GM12878 (cell line): ENCODE results near the gene LRRC41. TPM values are rescaled to one million over a fixed set of nuclear protein-coding genes. Genes with fewer than 3 reads are reported as not detected.

Experiments used
- BACH1 ChIP-seq: fragments of 450-650 bp; IDR thresholded peaks from 2 replicates; pipeline ENCODE4 v1.6.1; 2017; ENCODE audit warnings: mild to moderate bottlenecking, borderline replicate concordance
- EED ChIP-seq: sonication (generic); IDR thresholded peaks from 2 replicates; pipeline ENCODE4 v1.6.1; 2016; ENCODE audit warnings: antibody characterized with exemption, low read depth
- HCFC1 ChIP-seq: fragments of 150-350 bp; IDR thresholded peaks from 2 replicates; pipeline ENCODE4 v1.6.1; 2014; ENCODE audit warnings: low read length
- IKZF2 ChIP-seq, 2 experiments: fragments of 450-650 bp; IDR thresholded peaks; 2 replicates each; pipeline ENCODE4 v1.6.1; 2017; ENCODE audit warnings: mild to moderate bottlenecking in 2 of 2, moderate library complexity in 2 of 2
- IRF4 ChIP-seq: IDR thresholded peaks from 2 replicates; pipeline ENCODE4 v1.6.1; 2011; ENCODE audit warnings: low read depth, low read length
- NBN ChIP-seq: fragments of 450-650 bp; IDR thresholded peaks from 2 replicates; pipeline ENCODE4 v1.6.1; 2016
- NR2C2 ChIP-seq: IDR thresholded peaks from 2 replicates; pipeline ENCODE4 v1.6.1; 2011; ENCODE audit warnings: borderline replicate concordance, low read depth; ENCODE audit not compliant: control insufficient read depth, insufficient read length
- POLR2AphosphoS5 ChIP-seq: IDR thresholded peaks from 2 replicates; pipeline ENCODE4 v1.6.1; 2011; ENCODE audit warnings: mild to moderate bottlenecking, low read length, inconsistent platforms
- POU2F2 ChIP-seq: IDR thresholded peaks from 3 replicates; pipeline ENCODE4 v1.6.1; 2011; ENCODE audit warnings: low read depth, mild to moderate bottlenecking, low read length, borderline replicate concordance
- SUPT20H ChIP-seq: IDR thresholded peaks from 2 replicates; pipeline ENCODE4 v1.6.1; 2011; ENCODE audit warnings: low read depth, mild to moderate bottlenecking, low read length, moderate library complexity, borderline replicate concordance; ENCODE audit not compliant: control insufficient read depth
- TAF1 ChIP-seq: IDR thresholded peaks from 2 replicates; pipeline ENCODE4 v1.6.1; 2011; ENCODE audit warnings: mild to moderate bottlenecking, low read depth, low read length, borderline replicate concordance
- TCF3 ChIP-seq: IDR thresholded peaks from 2 replicates; pipeline ENCODE4 v1.6.1; 2012; ENCODE audit warnings: low read depth, mild to moderate bottlenecking, low read length, borderline replicate concordance; ENCODE audit not compliant: insufficient read depth
- WRNIP1 ChIP-seq: IDR thresholded peaks from 2 replicates; pipeline ENCODE4 v1.6.1; 2011; ENCODE audit warnings: low read depth, low read length, improper control_type of control experiment, borderline replicate concordance
- polyA plus RNA-seq, 11 experiments: library from polyadenylated mRNA; depleted of rRNA in 4 of 11; unstranded in 6 of 11; stranded (reverse) in 5 of 11; fragments of >200 nt; fragmentation: Nextera tagmentation in 4 of 11; fragmentation: Illumina TruSeq in 1 of 11; extraction: Ambion mirVana in 4 of 11; extraction: Trizol in 1 of 11; gene quantifications; 1 replicate in 1 of 11; 2 replicates in 10 of 11; pipeline versions ENCODE4 v1.2.1 to v1.2.3, GENCODE V29; 2011 to 2016; ENCODE audit warnings: inconsistent platforms in 2 of 11, missing spikeins in 2 of 11, low read depth in 1 of 11
- total RNA-seq, 4 experiments: library from RNA; depleted of rRNA in 3 of 4; stranded (reverse); fragments of >200 nt in 3 of 4; fragmentation: Illumina TruSeq in 1 of 4; extraction: Trizol in 1 of 4; gene quantifications; 2 replicates each; pipeline versions ENCODE4 v1.2.1 to v1.2.3, GENCODE V29; 2013 to 2021
- TF ChIP-seq, protein P1 (sequence below): fragments of 450-650 bp; IDR thresholded peaks from 2 replicates; pipeline ENCODE4 v1.6.1; 2016; ENCODE audit warnings: mild to moderate bottlenecking, moderate library complexity, borderline replicate concordance
- TF ChIP-seq, protein P2 (sequence below): fragments of 450-650 bp; IDR thresholded peaks from 2 replicates; pipeline ENCODE4 v1.6.1; 2016; ENCODE audit warnings: mild to moderate bottlenecking
- TF ChIP-seq, protein P3 (sequence below): fragments of 450-650 bp; IDR thresholded peaks from 2 replicates; pipeline ENCODE4 v1.6.1; 2014; ENCODE audit warnings: mild to moderate bottlenecking
- TF ChIP-seq, protein P4 (sequence below): IDR thresholded peaks from 2 replicates; pipeline ENCODE4 v1.6.1; 2011; ENCODE audit warnings: borderline replicate concordance, low read depth, mild to moderate bottlenecking, moderate library complexity, mixed read lengths, low read length; ENCODE audit not compliant: insufficient read depth; ENCODE audit errors: extremely low read length
- TF ChIP-seq, protein P5 (sequence below): fragments of 450-650 bp; IDR thresholded peaks from 2 replicates; pipeline ENCODE4 v1.6.1; 2017; ENCODE audit warnings: low read depth, mild to moderate bottlenecking, moderate library complexity
- TF ChIP-seq, protein P6 (sequence below): IDR thresholded peaks from 2 replicates; pipeline ENCODE4 v1.6.1; 2011; ENCODE audit warnings: low read depth, low read length, improper control_type of control experiment, borderline replicate concordance

The LRRC41 gene
- total and polyA plus RNA-seq, 10 of the 15 experiments (the other 5 are each of a cell fraction or from before 2014, with no cell fraction given) = 12.0 to 79.9 (median 48.5) TPM

DNA sequence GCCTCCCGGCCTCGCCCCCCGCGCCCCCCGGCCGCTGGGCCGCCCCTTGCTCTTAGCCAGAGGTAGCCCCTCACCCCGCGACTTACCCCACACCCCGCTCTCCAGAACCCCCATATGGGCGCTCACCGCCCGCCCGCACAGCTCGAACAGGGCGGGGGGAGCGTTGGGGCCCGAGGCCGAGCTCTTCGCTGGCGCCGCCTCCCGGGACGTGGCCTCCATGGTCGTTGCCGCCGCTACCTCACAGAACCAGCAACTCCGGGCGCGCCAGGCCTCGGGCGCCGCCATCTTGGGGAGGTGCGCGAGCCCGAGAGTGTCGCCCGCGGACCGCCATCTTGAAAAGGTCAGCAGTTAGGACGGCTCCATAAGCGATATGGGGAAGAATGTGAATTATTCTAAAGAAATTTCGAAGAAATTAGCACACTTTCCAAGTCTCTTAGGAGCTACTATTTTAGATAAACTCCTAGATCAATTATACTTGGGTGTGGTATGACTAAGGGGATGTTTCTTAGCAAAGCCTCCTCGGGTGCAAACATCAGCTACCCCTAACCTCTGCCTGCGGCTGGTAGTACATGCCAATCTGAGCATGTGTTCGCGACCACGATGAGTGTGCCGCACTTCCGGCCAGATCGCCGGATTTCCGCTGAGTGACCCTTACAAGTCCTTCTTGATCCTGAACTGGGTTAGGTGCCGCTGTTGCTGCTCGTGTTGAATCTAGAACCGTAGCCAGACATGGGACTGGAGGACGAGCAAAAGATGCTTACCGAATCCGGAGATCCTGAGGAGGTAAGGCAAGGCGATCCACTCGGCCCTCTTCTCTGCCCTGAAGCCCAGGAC lies at the start of gene LRRC41, which contains the start of gene UQCRH (continued):
- TF ChIP-seq TCF3 (0 out of 2 replicates have a peak, but pooled peaks have one; percentile 27), NBN (peak; percentile 94), NR2C2 (no peak), POU2F2 (peak; percentile 37; the same call in 2 of the 3 replicates), IKZF2 (IDR thresholded peaks at IDR 0.05) (no peak; a peak in 1 of 4 replicates), HCFC1 (peak; percentile 89), POLR2AphosphoS5 (peak; percentile 89), EED (no peak), SUPT20H (no peak), BACH1 (0 out of 2 replicates have a peak, but pooled peaks have one; percentile 29), TAF1 (peak; percentile 93), WRNIP1 (0 out of 2 replicates have a peak, but pooled peaks have one; percentile 18), IRF4 (no peak)
- TF ChIP-seq, protein P1, sequence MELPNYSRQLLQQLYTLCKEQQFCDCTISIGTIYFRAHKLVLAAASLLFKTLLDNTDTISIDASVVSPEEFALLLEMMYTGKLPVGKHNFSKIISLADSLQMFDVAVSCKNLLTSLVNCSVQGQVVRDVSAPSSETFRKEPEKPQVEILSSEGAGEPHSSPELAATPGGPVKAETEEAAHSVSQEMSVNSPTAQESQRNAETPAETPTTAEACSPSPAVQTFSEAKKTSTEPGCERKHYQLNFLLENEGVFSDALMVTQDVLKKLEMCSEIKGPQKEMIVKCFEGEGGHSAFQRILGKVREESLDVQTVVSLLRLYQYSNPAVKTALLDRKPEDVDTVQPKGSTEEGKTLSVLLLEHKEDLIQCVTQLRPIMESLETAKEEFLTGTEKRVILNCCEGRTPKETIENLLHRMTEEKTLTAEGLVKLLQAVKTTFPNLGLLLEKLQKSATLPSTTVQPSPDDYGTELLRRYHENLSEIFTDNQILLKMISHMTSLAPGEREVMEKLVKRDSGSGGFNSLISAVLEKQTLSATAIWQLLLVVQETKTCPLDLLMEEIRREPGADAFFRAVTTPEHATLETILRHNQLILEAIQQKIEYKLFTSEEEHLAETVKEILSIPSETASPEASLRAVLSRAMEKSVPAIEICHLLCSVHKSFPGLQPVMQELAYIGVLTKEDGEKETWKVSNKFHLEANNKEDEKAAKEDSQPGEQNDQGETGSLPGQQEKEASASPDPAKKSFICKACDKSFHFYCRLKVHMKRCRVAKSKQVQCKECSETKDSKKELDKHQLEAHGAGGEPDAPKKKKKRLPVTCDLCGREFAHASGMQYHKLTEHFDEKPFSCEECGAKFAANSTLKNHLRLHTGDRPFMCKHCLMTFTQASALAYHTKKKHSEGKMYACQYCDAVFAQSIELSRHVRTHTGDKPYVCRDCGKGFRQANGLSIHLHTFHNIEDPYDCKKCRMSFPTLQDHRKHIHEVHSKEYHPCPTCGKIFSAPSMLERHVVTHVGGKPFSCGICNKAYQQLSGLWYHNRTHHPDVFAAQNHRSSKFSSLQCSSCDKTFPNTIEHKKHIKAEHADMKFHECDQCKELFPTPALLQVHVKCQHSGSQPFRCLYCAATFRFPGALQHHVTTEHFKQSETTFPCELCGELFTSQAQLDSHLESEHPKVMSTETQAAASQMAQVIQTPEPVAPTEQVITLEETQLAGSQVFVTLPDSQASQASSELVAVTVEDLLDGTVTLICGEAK = peak; percentile 95
- TF ChIP-seq, protein P2, sequence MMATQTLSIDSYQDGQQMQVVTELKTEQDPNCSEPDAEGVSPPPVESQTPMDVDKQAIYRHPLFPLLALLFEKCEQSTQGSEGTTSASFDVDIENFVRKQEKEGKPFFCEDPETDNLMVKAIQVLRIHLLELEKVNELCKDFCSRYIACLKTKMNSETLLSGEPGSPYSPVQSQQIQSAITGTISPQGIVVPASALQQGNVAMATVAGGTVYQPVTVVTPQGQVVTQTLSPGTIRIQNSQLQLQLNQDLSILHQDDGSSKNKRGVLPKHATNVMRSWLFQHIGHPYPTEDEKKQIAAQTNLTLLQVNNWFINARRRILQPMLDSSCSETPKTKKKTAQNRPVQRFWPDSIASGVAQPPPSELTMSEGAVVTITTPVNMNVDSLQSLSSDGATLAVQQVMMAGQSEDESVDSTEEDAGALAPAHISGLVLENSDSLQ = peak; percentile 64
- TF ChIP-seq, protein P3, sequence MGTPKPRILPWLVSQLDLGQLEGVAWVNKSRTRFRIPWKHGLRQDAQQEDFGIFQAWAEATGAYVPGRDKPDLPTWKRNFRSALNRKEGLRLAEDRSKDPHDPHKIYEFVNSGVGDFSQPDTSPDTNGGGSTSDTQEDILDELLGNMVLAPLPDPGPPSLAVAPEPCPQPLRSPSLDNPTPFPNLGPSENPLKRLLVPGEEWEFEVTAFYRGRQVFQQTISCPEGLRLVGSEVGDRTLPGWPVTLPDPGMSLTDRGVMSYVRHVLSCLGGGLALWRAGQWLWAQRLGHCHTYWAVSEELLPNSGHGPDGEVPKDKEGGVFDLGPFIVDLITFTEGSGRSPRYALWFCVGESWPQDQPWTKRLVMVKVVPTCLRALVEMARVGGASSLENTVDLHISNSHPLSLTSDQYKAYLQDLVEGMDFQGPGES = peak; percentile 54; the same call in 1 of the 2 replicates
- TF ChIP-seq, protein P4, sequence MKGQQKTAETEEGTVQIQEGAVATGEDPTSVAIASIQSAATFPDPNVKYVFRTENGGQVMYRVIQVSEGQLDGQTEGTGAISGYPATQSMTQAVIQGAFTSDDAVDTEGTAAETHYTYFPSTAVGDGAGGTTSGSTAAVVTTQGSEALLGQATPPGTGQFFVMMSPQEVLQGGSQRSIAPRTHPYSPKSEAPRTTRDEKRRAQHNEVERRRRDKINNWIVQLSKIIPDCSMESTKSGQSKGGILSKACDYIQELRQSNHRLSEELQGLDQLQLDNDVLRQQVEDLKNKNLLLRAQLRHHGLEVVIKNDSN = peak; percentile 64
- TF ChIP-seq, protein P5, sequence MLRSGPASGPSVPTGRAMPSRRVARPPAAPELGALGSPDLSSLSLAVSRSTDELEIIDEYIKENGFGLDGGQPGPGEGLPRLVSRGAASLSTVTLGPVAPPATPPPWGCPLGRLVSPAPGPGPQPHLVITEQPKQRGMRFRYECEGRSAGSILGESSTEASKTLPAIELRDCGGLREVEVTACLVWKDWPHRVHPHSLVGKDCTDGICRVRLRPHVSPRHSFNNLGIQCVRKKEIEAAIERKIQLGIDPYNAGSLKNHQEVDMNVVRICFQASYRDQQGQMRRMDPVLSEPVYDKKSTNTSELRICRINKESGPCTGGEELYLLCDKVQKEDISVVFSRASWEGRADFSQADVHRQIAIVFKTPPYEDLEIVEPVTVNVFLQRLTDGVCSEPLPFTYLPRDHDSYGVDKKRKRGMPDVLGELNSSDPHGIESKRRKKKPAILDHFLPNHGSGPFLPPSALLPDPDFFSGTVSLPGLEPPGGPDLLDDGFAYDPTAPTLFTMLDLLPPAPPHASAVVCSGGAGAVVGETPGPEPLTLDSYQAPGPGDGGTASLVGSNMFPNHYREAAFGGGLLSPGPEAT = peak; percentile 96
- TF ChIP-seq, protein P6, sequence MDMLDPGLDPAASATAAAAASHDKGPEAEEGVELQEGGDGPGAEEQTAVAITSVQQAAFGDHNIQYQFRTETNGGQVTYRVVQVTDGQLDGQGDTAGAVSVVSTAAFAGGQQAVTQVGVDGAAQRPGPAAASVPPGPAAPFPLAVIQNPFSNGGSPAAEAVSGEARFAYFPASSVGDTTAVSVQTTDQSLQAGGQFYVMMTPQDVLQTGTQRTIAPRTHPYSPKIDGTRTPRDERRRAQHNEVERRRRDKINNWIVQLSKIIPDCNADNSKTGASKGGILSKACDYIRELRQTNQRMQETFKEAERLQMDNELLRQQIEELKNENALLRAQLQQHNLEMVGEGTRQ = peak; percentile 27; the same call in 1 of the 2 replicates
